Measurements from ENCODE around the gene IQCF2. TPM values are rescaled to one million over a fixed set of nuclear protein-coding genes. Genes with fewer than 3 reads are reported as not detected.
"Not testable (repeated sequence)": the region's sequence is repeated elsewhere in the genome, so short reads cannot be mapped to it uniquely, and the experiment has no call there.

IQCF2 gene
- total RNA-seq, 1 experiment from 2014 or later = not detected

DNA sequence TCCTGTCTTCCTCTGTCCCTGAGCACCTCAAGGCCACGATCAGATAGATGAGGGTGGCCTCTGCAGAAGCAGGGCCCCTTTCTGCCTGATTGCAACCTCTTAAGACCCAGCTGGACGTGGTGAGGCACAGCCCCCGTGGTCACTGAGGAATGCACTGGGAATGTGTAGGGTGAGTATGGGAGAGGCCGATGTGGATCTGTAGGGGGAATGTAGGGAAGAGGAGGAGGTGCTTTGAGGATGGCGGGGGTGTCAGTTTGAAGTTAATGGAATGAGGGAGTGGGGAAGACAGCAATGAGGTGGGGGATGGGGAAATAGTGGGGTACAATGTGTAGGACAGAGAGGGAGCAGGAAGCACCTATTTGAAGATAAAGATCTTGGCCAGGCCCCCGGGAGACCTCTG, 14.8 kb downstream of the IQCF2 start:
- no peak for DNase-seq (ENCODE audit: low read depth)

GRCh38 chr3:51879937-51880336, 18.5 kb downstream of the IQCF2 start:
- DNase-seq (ENCODE audit: low read depth) = peak; percentile 21

DNA sequence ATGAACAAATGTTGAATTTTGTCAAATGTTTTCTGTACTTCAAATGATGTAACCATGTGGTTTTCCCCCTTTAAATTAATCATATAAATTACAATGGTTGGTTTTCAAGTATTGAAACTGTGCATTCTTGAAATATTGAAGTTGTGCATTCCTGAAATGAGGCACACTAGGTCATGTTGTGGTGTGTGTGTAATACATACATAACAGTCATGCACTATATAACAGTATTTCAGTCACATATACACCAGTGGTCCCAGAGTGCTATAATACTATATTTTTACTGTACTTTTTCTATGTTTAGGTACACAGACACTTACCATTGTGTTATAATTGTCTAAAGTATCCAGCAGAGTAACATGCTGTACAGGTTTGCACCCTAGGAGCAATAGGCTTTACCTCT, 25.0 kb downstream of the IQCF2 start:
- DNase-seq (ENCODE audit: low read depth) = no peak

DNA sequence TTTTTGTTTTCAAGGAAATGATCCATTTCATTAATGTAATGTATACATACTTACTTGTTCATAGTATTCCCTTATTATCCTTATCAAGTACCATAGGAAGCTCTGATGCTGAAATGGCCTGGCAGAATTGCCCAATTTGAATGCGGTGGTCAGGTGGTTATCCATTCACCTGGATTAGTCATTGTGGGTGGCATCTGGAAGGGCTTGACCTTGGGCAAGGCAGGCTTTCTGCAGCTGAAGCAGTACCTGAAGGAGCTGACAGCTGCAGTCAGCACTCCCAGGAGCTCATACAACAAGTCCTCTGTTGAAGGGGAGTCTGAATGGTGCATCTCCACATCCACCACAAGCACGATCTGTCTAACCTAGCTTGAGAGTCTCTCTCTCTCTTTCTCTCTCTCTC, 26.2 kb downstream of the IQCF2 start:
- no peak for DNase-seq (ENCODE audit: low read depth)

- no peak for DNase-seq (ENCODE audit: low read depth)
Observed at GRCh38 chr3:51888463-51889105, 27.2 kb downstream of the IQCF2 start.

DNA sequence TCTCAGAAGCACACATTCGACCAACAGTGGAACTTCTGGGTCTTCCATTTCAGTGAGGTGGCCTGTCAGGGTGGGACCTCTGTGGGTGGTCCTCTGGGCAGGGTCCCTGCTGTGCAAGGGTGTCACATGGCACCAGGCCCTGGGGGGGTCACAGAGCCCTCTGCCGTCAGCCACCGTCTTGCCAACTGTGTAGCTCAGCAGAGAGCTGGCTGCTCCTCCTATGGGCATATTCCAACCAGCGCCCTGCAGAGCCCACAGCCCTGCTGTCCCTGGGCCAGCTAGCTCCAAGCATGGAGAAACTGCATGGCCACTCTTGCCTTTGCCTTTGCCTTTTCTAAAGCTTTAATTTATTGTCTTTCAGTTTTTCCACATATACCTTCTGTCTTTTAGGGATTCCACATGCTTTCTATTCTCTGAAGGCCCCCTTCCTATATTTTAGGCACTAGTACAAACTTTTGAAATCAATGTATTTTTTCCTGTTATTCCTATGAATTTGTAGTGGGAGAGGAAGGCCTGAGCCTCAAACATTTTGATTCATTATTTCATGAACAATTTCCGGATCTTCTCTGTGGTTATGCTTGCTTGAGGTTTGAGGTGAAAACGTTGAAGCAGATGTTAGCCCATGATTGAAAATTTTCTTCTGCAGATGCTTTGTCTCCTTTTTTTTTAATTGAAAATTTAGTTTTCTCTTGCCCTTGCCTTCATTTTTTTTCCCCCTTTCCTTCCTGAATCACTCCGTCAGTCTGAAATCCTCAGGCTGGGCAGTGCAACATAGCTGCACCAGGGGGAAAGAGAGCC, 30.0 kb downstream of the IQCF2 start:
- no peak for DNase-seq (ENCODE audit: low read depth)

GRCh38 chr3:51894391-51894790, 33.0 kb downstream of the IQCF2 start:
- no peak for DNase-seq (ENCODE audit: low read depth)

- DNase-seq (ENCODE audit: low read depth) = no peak
Observed at GRCh38 chr3:51894939-51895338, 33.5 kb downstream of the IQCF2 start.

DNA sequence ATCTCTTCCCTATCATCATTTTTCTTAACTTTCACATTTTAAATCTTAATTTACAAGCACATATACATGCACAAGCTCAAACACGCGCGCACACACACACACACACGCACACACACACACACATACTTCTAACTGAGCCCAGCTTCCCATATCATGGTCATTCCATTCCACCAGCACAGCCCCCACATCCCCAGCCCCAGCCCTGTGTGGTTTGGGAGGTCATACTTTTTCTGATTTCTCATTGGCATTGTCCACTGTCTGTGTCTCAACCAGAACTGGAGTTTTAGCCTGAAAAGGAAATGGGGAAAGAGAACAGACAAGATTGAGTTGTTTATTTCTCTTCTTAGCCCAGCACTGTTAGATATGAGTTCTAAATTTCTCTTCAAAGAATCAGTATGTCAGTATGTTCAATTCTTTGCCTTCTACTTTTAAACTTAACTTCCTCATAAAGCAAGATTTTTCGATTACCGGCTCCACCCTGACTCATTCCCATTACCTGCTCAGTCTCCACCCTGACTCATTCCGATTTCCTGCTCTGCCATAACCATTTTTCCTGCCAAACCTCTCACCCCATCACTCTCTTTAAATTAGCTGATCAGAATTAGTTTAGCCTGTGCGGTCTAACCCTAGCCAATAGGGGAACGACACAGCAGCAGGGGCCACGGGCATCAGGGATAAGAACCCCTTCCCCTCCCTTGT, 35.3 kb downstream of the IQCF2 start:
- no peak for DNase-seq (ENCODE audit: low read depth)

DNA sequence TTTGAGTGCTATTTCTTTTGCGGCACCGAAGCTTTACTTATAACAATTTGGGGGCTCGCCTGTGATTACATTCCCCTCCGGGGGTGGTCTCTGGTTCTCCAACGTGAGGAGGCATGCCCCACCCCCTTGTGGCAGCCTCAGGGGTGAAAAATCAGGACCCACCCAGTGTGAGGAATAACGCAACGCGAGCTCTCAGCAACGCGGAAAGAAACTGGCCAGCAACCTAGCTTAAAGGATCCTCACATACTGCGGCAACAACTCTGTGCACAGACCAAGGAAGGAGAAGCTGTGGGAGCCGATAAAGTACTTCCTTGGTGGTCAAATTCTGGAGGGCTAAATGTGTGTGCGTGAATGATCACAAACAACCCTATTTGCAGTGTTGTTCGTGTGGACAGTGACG, 36.0 kb downstream of the IQCF2 start:
- no peak for DNase-seq (ENCODE audit: low read depth)

DNA sequence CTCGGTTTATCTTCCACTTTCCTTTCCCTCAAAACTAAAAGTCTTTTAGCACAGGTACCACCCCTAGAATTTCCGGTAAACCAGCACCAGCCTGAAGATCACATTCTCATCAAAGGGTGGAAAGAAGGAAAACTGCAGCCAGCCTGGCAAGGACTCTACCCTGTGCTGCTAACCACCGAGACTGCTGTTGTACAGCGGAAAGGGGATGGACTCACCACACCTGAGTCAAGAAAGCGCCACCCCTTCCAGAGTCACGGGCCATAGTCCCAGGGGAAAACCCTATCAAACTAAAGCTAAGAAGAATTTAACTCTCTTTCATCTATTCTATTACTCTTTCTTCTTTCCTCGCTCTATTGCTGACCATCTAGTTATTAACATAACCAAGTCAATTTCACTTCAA, 38.6 kb downstream of the IQCF2 start:
- not testable (repeated sequence) for DNase-seq (ENCODE audit: low read depth)

DNA sequence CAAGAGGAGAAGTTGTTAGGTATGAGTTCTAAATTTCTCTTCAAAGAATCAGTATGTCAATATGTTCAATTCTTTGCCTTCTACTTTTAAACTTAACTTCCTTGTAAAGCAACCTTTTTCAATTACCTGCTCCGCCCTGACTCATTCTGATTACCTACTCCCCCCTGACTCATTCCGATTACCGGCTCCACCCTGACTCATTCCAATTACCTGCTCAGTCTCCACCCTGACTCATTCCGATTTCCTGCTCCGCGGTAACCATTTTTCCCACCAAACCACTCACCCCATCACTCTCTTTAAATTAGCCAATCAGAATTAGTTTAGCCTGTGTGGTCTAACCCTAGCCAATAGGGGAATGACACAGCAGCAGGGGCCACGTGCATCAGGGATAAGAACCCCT, 40.9 kb downstream of the IQCF2 start:
- DNase-seq (ENCODE audit: low read depth) = not testable (repeated sequence)

DNA sequence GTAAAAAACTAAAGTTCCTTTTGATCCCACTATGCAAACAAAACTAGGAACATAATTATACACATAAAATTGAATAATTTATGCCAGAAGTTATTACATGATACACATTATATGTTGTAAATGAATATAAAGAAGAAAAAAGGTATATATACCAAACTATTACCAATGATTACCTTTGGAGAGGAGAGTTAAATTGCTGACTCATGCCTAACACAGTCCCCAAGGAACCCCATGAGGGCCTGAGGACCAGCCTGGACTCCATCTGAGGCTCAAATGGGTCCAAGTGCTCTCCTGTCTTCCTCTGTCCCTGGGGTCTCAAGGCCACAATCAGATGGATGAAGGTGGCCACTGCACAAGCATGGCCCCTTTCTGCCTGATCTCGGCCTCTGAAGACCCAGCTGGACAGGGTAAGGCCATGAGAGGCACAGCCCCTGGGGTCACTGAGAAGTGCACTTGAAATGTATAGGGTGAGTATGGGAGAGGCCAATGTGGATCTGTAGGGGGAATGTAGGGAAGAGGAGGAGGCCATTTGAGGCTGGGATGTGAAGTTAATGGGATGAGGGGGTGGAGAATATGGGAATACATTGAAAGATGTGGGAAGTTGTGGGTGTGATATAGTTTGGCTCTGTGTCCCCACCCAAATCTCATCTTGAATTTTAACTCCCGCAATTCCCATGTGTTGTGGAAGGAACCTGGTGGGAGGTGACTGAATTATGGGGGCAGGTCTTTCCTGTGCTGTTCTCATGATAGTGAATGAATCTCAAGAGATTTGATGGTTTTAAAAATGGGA, 42.8 kb downstream of the IQCF2 start:
- DNase-seq (ENCODE audit: low read depth) = no peak

GRCh38 chr3:51908026-51908425, 46.6 kb downstream of the IQCF2 start:
- DNase-seq (ENCODE audit: low read depth) = no peak

Other genes with a start within 250 kb of the IQCF2 start
- gene TEX264, start 190.4 kb upstream of the IQCF2 start, total RNA-seq (2014; rRNA removed) = 72.7 and 79.6 TPM in 2 replicates
- 0.06 TPM in 1 of 2 replicates, not detected in the other for gene GRM2, start 154.5 kb upstream of the IQCF2 start, total RNA-seq (2014; rRNA removed)
- not detected in 2 replicates for gene IQCF6, start 82.4 kb upstream of the IQCF2 start, total RNA-seq (2014; rRNA removed)
- not detected in 2 replicates for gene IQCF5, start 14.0 kb downstream of the IQCF2 start, total RNA-seq (2014; rRNA removed)
- not detected in 2 replicates for gene IQCF1, start 41.7 kb downstream of the IQCF2 start, total RNA-seq (2014; rRNA removed)
- 43.2 and 50.7 TPM in 2 replicates for gene RRP9, start 80.3 kb downstream of the IQCF2 start, total RNA-seq (2014; rRNA removed)
- gene PARP3, start 80.7 kb downstream of the IQCF2 start, total RNA-seq (2014; rRNA removed) = 34.2 and 44.0 TPM in 2 replicates
- gene GPR62, start 93.8 kb downstream of the IQCF2 start, total RNA-seq (2014; rRNA removed) = not detected in 2 replicates
- 189 and 276 TPM in 2 replicates for gene PCBP4, start 105.8 kb downstream of the IQCF2 start, total RNA-seq (2014; rRNA removed)
- gene ABHD14B, start 112.4 kb downstream of the IQCF2 start, total RNA-seq (2014; rRNA removed) = 54.6 and 59.9 TPM in 2 replicates
- gene ABHD14A, start 113.4 kb downstream of the IQCF2 start, total RNA-seq (2014; rRNA removed) = 23.1 and 30.7 TPM in 2 replicates
- gene ACY1, start 121.9 kb downstream of the IQCF2 start, total RNA-seq (2014; rRNA removed) = 60.4 and 75.4 TPM in 2 replicates
- 1,243 and 1,634 TPM in 2 replicates for gene RPL29, start 134.3 kb downstream of the IQCF2 start, total RNA-seq (2014; rRNA removed)
- 15.3 and 15.7 TPM in 2 replicates for gene DUSP7, start 195.0 kb downstream of the IQCF2 start, total RNA-seq (2014; rRNA removed)